SK-N-MC (cell line): Measurements from ENCODE around the gene PSMD2.
A peak's percentile ranks its signal among the peaks of the same experiment; 100 is the strongest.

Source experiments
- EZH2 ChIP-seq: fragments of 200-600 bp; sonication (generic); IDR thresholded peaks from one replicate; pipeline ENCODE4 v1.6.1; 2017; ENCODE audit warnings: antibody characterized with exemption
- FOXP2 ChIP-seq: optimal IDR thresholded peaks from 2 replicates; pipeline ENCODE3; 2011; ENCODE audit warnings: mild to moderate bottlenecking, moderate library complexity; ENCODE audit not compliant: insufficient read depth; ENCODE audit errors: extremely low read length, control extremely low read depth
- POLR2AphosphoS5 ChIP-seq: IDR thresholded peaks from 2 replicates; pipeline ENCODE4 v1.6.1; 2012; ENCODE audit warnings: mild to moderate bottlenecking, low read depth, low read length, borderline replicate concordance

- TF ChIP-seq FOXP2 (peak; percentile 80), POLR2AphosphoS5 (peak; percentile 96), EZH2 (no peak)
Observed at GRCh38 chr3:184335661-184336546, 36.9 kb downstream of the PSMD2 start.
